ENCODE measurements around the gene CCT6A.

GRCh38 chr7:56026538-56026937, 25.0 kb upstream of the CCT6A start:
- TF ChIP-seq, protein P1, sequence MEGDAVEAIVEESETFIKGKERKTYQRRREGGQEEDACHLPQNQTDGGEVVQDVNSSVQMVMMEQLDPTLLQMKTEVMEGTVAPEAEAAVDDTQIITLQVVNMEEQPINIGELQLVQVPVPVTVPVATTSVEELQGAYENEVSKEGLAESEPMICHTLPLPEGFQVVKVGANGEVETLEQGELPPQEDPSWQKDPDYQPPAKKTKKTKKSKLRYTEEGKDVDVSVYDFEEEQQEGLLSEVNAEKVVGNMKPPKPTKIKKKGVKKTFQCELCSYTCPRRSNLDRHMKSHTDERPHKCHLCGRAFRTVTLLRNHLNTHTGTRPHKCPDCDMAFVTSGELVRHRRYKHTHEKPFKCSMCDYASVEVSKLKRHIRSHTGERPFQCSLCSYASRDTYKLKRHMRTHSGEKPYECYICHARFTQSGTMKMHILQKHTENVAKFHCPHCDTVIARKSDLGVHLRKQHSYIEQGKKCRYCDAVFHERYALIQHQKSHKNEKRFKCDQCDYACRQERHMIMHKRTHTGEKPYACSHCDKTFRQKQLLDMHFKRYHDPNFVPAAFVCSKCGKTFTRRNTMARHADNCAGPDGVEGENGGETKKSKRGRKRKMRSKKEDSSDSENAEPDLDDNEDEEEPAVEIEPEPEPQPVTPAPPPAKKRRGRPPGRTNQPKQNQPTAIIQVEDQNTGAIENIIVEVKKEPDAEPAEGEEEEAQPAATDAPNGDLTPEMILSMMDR (IDR thresholded peaks at IDR 0.05; ENCODE audit: poor library complexity): no peak
- TF ChIP-seq EZH2 (IDR thresholded peaks at IDR 0.05; ENCODE audit: borderline replicate concordance): no peak
